NCI-H1105 (cell line): Measurements from ENCODE around the gene STYXL1.

ENCODE experiments used
- DNase-seq: peaks from one replicate; lab custom pipeline; 2025; lab: John Stamatoyannopoulos, UW

The STYXL1 gene

DNA sequence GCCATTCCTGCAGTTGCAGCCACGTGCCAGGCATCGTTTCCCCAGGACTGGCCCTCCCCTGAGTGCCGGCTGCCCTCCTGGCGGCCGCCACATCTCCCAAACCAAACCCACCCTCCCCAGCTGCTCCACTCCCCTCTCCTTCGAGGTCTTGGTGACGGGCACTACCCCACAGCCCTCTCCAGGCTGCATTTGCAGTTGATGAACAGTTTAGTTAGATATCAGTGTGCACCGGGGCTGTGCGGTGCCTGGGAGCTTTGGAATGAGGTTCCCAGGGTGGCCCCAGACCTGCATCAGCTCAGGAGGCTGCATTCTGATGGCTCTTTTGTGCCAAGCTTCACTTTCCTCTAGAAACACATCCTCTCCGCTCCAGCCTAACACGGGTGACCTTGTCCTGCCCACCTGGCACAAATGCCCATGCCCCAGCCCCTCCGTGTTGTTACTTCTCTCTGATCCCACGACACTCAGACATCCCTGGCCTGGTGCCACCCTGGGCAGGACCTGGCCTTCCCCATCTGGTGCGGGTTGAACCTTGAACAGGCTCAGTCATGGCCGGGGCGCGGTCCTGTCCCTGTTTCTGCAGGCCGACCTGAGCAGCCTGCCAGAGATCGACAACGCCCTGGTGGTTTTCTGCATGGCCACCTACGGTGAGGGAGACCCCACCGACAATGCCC lies 67.9 kb downstream of the STYXL1 start:
- no peak for DNase-seq

DNA sequence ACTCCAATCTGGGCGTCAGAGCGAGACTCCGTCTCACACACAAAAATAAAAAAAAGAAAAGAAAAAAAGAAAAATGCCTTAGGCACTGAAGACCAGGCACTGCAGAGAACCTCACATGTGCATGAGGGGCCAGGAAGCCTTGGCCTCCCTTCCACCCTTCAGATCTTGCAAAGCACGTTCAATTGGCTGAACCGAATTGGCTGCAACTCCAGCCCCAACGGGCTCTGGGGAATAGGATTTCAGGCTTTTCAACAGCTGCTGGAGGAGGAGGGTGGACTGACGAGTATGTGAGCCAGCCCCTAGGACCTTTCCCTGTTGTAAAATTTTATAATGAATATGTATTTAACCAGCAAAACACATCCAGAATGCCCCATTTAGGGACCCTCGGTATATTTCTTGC lies 70.1 kb downstream of the STYXL1 start:
- DNase-seq: no peak

GRCh38 chr7:75971961-75972763 lies 75.6 kb downstream of the STYXL1 start:
- no peak for DNase-seq

DNA sequence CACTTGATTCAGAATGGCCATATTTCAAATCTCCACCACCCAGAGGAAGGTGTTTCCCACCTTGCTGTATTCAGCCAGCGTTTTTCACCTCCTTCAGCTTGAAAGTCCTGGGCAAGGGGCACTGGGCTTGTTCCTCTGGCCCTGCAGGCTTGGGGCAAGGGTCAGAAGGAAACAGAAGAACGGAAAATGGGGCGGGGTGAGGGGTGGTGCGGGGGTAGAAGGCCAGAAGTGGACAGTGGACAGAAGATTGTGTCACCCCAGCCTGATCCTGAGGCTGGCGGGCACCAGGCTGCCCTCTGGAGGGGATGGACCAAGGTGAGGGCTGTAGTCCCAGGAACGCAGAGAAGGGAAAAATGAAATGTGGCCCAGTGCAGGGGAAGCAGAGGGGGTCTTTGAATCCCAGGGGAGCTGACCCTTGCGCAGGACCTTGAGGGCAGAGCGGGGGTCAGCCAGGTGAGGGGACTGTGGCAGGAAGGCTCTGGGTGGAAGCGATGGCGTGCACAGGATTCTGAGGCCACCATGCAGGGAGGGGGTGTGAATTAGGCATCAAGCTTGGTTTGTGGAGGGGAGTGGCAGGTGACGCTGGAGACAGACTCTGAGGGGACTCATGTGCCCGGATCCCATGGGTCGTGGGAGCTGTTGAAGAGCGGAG lies 76.4 kb downstream of the STYXL1 start:
- no peak for DNase-seq

GRCh38 chr7:75969704-75970498 lies 77.9 kb downstream of the STYXL1 start:
- no peak for DNase-seq

DNA sequence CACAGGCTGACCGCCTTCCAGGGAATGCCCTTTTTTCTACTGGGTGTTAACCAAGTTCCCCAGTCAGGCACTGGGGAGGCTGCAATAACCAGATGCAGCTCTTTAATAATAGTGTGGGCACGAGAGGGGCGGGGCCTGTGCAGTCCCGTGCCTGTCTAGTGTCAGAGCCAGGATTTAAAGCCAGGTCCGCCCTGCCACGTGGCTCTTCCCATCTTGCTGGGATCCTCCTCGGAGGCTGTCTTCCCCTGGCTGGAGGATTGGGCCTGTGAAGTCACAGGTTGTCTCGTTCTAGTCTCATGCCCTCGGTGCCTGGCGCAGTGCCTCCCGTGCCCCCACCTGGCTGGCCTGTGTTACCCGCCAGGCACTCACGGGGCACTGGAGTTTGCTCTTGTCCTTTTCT lies 78.6 kb downstream of the STYXL1 start:
- DNase-seq: no peak

- DNase-seq: no peak
These were observed 79.2 kb downstream of the STYXL1 start for GRCh38 chr7:75968561-75969001.

GRCh38 chr7:75968012-75968411 lies 79.8 kb downstream of the STYXL1 start:
- DNase-seq: no peak

DNA sequence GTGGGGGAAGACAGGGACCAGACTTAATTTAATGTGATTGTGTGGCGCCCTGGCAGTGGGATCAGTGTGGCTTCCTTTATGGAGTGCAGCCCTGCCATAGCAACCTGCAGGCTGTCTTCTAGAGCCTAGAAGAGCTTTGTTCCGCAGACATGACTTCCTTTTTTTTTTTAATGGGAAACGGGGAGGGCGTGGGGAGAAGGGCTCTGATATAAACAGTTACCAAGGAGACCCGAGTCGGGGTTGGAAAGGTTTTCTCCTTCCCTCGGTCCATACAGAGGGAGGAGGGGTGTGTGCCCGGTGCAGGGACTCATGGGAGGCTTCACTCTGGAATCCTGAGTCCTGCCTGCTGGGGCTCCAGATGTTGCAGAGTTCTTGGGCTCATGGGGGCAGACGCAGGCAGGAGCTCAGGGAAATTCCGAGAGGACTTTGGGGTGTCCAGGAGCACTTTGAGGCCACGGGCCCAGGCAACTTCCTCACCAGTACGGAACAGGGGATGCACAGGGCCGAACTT lies 80.3 kb downstream of the STYXL1 start:
- DNase-seq: no peak

DNA sequence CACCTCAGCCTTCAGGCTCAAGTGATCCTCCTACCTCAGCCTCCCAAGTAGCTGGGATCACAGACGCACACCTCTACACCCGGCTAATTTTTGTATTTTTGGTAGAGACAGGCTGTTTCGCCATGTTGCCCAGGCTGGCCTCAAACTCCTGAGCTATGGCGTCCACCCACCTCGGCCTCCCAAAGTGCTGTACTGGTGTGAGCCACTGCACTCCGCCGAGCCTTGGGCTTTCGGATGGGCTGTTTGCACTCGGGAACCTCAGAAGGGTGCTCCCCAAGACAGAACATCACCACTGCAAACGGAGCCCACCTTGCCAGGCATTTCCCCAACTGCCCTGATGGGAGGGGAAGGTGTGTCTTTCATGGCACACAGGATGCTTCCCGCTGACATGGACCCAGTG lies 80.7 kb downstream of the STYXL1 start:
- no peak for DNase-seq

GRCh38 chr7:75966190-75966961 lies 81.4 kb downstream of the STYXL1 start:
- peak; percentile 66 for DNase-seq

DNA sequence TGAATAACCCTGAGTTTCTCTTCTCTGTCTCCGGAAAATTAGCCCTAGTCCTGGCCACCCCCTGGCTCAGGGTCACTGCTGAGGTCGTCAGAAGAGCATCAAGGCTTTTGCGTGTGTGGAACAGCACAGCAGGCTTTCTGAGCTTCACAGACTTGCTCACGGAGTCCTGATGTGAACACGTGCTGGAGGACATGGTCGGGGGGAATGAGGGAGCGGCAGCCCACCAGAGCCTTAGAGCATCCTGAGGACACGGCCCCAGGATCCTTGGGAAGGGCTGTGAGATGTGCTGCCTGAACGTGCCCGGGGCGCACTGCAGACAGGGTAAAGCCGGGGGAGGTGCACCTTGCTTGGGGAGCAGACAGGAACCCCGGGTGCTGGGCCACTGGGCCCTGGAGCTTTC lies 82.2 kb downstream of the STYXL1 start:
- DNase-seq: peak; percentile 46

DNA sequence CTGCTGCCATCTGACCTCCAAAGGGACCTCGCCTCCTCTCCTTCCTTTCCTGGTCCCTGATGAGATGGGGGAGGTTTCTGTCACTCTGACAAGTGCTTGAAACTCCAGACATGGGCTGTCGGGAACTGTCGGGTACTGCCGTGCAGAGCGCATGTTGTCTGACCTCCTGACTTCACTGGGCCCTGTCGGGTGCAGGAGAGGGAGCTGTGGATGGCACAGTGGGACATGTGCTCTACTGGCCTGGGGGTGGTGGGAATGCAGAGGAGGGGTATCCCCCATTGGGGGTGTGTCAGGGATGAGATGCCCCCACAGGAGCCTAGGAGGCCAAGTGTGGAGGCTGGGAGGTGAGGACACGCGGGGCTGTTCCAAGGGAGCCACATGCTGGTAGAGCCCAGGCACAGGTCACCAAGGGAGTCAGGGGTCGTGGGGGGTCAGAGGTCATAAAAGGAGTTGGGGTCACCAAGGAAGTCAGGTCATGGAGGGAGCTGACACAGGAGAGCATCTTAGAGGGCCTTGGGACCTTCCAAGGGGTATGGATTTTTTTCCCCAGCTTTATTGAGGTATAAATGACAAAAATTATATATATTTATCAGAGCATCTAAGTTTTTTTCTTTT lies 84.3 kb downstream of the STYXL1 start:
- DNase-seq: no peak

GRCh38 chr7:75962607-75963380 lies 85.0 kb downstream of the STYXL1 start:
- DNase-seq: no peak

- DNase-seq: no peak
These were observed 86.6 kb downstream of the STYXL1 start for GRCh38 chr7:75961218-75961617.

GRCh38 chr7:75960372-75960771 lies 87.4 kb downstream of the STYXL1 start:
- no peak for DNase-seq

DNA sequence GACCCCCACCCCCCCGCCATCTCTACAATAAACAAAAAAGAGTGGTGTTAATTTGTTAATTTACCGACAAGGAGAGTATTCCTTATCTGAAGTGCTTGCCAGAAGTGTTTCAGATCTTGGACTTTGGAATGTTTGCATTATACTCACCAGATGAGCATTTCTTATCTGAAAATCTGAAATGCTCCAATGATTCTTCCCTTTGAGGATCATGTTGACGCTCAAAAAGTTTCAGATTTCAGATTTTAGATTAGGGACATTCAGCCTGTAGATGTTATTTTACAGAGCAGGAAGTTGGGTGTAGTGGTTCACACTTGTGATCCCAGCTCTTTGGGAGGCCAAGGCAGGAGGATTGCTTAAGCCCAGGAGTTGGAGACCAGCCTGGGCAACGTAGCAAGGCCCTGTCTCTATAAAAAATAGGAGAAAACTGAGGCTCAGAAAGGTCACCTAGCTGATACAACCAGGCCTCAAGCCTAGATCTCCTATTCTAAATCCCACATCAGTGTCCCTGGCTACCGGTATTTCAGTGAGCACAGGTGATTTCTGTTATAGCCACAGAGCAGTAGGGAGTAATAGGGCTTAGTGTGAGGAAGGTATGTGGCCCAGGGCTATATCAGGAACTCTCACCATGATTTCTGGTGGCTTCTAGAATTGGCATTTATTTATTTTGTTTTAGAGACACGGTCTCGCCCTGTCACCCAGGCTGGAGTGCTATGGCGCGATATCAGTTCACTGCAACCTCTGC lies 88.8 kb downstream of the STYXL1 start:
- DNase-seq: no peak

DNA sequence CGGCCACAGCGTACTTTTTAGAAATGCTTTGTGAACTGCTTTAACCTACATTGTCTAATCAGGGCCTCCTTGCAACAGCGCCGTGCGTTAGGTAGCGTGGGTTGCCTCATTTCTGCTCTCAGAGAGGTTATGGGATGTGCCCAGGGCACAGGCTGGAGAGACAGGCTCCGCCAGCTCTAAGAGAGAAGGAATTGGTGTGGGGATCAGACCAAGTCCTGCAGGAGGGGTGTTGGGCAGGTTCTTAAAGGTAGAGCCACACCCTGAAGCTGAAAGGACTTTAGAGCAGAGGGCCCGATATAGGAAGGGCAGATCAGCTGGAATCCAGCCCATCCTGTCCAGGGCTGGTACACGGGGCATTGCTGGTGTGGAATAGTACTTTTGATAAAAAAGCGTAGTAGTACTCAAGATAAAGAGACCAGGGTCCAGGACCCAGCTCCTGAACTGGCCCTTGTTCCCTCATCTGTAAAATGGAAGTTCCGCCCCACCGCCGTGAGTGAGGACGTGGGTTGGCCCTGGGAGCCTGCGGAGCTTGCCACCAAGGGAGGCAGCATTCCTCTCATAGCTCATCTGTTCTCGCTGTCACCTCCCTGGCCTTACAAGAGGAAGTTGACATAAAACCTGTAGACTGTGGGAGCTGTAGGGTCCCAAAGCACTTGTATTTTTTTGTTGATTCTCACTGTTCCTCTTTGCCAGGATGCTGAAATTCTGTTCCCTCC lies 90.6 kb downstream of the STYXL1 start:
- DNase-seq: no peak
